Activated CD8-positive, alpha-beta memory T cell treated with anti-CD3 and anti-CD28 coated beads for 4 hours (primary cell): ENCODE results near the gene FMNL3.

Source experiments
- DNase-seq, 2 donors: peaks; one replicate each; pipeline ENCODE4 v3.0.0-alpha.2; 2020; ENCODE audit warnings: low read depth in 2 of 2

The FMNL3 gene

DNA sequence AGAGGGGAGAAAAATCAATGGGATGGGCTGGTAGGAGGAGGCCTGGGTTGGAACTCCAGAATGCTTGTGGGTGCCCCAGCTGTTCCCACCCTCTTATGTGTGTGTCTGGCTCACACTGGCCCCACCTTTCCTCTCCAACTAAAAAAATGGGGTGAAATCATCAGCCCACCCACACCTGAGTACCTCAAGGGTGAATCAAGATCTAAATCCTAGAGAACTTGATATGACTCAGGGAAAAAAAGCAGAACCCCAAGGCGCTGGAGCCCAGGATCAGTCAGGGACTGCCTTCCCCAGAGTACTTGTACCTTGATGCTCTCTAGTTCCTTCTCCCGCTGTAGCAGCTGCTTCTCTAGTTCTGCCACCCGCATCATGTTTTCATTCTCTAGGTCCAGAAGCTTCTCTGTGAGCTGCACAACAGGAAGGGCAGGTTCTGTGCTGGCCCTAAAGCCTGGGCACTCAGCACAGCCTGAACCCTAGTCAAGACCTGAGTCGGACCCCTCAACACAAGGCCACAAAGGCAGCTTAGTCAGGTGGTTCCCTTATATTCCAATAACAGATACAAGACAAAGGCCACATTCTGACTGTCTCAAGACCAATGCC, 54.2 kb downstream of the FMNL3 start:
- no peak for DNase-seq

DNA sequence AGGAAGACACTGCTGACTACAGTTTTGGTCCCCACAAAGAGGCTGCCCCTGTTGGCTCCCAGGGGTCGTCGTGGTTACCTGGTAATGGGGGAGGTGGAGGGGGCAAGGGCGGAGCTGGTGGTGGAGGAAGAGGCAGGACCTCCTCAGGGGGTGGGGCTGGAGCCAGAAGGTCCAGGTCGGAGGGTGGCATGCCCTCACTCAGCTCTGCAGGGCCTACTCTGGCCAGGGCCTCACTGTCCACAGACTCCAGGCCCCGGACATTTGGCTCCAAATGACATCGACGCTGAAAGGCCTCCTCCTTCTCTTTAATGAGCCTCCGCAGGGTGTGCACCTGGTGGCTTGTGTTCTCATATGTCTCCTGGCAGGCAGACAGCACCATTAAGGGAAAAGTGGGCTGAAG, 55.4 kb downstream of the FMNL3 start:
- DNase-seq = no peak

DNA sequence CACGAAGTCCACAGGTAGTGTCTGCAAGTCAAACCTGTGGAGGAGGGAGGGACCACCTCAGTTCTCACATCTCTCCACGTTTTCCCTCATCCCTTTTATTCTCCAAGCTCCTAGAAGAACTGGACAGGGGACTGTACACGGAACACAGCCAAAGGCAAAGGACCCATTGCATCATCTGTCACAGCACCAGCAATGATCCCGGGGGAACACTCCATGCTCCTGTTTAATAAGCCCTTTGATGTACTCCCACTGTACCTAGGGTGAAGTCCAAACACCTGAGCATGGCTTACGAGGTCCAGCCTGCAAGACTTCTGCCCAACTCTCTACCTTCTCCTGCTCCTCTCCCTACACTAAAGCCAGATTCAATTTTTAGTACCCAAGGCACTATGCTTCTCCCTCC, 57.3 kb downstream of the FMNL3 start:
- no peak for DNase-seq

DNA sequence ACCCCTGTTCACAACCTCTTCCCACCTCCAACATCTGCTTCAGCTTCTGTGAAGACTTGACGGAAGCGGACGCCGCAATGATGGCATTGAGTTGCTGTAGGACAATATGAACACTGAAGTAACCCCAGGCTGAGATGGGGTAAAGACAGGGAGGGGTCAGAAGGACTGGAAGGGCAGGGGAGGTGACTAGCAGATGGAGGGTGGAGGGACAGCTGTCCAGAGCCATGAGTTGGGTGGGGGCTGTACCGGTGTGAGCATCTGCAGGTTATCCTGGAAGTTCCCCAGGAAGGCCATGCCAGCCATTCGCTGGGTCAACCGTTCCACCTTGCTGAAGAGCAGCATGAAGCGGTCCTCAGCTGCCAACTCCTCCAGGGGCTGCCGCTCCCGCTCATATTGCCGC, 57.8 kb downstream of the FMNL3 start:
- no peak for DNase-seq

DNA sequence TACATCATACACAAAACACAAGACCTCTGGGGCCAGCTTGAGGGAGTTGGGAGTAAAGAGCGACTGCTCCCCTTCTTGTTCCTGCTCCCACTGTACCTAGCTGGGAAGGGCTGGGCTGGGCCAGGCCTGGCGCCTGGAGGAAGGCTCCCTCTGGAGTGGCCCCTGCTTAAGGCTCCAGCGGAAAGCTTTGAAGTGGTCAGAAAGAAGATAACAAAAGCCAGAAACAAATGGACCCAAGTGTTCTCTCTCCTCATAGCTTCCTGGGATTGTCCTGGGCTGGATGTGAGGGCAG, 58.5 kb downstream of the FMNL3 start:
- no peak for DNase-seq

DNA sequence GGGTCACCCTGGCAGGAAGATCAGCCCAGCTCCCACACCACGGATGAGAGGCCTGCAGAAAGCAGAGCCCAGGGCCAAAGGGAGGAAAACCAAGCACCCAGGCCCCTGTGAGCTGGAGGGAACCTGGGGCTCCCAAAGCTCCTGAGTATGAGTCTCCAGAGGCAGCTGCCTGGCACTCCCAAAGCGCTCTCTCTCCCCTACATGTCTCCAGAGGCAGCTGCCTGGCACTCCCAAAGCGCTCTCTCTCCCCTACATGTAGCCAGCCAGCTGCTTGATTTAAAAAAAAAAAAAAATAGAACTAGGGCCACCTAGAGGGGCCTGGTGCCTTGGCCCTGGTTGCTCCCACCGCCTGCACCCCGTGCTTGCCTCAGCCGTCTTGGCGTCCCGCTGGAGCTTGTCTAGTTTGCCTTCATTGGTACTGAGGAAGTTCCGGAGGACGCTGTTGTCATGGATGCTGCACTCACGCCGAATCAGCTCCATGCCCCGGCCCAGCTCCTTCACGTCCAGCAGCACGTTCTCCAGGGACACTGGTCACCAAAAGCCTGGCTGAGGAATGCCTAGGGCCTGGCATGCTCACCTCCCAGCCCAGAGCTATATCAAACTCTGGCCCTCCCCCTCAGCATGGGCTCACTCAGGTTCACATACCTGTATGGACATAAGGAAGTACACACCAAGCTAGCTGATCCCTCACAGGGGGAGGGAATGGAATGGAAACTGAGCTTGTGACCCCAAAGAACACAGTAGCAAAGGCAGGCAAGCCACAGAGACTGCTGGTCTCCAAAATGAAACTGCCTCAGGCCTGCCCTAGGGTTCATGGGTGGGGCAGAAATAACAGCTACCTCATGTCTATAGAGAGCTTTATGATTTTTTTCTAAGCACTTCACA, 59.1 kb downstream of the FMNL3 start:
- no peak for DNase-seq

DNA sequence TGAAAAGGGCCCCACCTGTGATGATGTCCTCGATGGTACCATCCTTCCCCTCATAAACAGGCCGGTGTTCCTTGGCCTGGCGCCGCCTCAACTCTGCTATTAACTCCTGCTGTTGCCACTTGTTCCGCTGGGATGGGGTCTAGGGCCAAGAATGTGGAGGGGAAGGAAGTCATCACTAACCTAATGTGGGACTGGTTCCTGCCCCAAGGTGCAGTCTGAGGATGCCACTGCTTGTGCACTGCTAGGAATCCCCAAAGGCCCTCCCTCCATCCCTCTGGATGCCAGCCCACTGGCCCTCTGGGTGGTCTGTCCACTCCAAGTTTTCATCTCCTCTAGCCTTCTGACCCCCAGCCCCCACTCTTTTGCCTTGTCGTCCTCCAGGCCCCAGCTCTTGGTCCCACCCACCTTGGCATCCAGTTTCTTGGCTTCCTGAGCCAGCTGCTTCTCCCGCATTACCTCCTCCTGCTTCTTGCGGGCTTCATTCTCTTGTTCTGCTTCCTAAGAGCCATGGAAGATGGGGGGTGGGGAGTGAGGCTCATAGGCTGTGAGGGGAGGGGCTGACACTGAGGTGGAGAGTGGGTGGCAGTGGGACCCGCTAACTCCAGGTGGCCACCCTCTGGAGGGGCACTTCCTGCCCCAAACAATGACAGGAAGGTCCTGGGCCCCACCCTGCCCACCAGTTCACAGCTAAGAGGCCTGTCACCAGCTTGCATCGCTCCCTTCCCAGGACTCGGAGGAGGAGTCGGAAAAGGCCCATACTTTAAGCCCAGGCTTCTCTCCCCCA, 60.1 kb downstream of the FMNL3 start:
- no peak for DNase-seq

DNA sequence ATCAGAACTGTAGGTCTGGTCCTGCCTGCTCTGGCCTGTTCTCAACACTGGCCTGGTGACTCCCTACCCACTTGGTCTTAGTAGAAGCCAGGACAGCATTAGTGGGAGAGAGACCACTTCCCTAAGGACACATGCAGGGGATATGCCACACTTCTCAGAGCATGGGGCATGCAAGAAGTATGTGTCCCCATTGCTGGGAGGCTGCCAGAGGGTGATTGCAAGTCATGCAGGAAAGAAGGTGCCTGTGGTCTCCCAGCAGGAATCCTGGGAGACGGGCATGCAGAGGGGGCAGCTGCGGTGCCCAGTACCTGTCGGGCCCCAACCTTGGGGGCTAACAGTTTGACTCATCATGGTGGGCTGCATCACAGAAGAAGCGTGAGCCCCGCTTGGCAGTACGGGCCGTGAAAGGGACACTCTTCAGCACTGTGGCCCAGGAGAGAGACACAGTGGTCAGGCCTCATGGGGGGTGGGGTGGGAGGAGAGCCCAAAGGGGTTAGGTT, 60.8 kb downstream of the FMNL3 start:
- DNase-seq = no peak

DNA sequence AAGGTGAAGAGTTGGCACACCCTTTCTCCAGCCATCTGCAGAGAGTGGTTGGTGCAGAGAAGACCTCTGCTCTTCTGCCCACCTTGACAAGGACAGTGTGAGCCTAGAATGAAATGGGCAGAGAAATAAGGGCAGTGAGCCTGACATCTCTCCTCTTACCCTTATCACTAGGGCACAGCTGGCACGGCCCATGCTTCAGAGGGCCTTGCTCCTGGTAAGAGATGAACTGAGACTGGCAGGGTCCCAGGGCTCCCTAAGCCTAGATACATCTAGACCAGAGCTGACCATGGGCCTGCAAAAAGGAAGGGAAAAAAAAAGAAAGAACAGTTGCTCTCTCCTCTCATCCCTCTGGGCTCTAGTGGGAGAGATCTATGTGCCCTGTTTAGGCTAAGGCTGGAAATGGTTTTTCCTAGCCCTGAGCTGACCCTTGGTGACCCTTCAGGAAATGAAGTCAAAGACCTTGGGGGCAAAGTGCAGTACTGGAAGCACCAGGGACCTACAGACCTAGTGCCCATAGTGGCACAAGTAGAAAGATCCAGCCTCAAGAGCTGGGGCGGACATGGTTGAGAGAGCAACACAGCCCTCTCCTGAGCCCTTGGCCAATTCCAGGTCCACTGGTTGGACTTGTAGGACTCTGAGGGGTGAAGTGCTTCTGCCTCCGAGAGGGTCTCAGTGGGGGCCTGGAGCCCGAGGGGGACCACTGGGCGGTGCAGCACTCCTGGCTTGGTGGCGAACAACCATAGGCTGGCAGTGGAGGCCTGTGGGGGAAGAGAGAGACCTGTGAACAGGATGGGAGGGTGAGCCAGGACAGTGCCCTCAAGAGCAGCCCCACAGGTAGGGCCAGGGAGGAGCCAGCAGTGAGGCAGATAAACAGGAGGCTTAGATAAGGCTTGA, 61.8 kb downstream of the FMNL3 start:
- DNase-seq = no peak

DNA sequence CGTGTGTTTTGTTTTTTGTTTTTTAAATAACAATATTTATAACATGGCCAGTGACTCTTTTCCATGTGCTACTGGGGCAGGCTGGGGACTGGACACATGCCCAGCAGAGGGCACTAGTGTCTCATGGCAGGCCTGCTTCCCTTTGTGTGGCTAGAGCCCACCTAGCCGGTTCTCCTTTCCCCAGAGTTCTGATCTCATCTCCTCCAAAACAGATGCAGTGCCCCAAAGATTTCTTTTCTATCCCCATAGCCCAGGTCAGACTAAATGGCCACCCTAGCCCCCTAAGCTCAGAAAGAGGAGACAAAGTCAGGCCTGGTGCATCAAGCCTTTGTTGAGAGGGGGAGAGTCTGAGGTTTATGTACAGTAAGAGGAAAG, 62.6 kb downstream of the FMNL3 start:
- peak; percentile 57 to 66 for DNase-seq

DNA sequence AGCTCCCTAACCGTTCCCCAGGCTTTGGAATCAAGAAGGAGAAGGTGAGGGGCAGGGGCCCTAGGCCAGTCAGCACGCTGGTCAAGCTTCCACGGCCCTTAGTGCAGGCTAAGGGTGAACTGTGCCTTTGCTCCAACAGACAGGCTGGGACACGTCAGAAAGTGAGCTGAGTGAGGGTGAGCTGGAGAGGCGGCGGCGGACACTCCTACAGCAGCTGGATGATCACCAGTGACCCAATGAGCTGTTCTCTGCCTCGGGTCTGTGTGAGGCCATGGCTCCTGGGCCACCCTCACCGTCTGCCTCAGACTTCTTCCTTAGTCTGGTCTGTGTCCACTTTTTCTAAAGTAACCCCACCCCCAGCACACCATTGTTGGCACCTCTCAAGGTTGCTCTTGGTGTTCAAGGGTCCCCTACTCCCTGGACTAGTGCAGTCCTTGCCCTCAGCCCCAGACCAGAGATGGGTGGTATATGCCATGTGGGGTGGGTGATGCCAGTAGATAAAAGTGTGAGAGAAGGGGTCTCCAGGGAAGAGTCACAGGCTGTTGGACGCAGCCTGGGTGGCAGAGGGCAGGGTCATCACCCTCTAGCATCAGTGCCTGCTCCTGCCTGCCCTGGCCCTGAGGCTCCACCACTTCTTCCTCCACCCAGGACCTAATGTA, 63.1 kb downstream of the FMNL3 start:
- no peak for DNase-seq

DNA sequence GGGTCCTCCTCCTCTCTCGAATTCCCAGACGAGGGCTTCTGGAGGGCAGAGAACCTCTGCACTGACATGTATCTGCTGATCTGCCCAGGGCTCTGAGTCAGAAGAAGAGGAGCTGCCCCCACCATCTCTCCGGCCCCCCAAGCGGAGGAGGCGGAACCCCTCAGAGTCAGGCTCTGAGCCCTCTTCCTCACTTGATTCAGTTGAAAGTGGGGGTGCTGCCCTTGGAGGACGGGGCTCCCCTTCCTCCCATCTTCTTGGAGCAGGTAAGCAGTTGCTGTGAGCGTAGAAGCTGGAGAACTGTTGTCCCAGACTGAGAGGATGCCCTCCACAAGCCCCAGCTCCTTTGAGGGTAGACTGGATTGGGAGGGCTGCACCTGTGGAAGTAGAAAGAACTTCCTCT, 64.1 kb downstream of the FMNL3 start:
- no peak for DNase-seq

DNA sequence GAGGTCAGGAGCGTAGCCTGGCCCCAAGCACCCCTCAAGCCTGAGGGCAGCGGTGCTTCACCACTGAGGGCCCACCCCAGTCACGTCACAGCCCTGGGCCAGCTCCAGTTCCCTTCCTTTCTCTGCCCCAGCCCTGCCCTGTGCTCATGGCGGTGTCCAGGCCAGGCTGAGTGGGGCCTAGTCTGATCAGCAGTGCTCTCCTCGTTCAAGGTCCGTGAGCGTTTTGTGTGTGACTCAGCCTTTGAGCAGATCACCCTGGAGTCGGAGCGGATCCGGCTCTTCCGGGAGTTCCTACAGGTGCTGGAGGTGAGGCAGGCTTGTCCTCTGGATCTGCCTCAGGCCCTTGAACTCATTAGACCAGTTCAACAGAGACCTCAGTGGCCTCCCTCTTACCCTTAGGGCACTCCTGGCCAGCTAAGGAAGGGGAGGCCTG, 64.8 kb downstream of the FMNL3 start:
- no peak for DNase-seq

DNA sequence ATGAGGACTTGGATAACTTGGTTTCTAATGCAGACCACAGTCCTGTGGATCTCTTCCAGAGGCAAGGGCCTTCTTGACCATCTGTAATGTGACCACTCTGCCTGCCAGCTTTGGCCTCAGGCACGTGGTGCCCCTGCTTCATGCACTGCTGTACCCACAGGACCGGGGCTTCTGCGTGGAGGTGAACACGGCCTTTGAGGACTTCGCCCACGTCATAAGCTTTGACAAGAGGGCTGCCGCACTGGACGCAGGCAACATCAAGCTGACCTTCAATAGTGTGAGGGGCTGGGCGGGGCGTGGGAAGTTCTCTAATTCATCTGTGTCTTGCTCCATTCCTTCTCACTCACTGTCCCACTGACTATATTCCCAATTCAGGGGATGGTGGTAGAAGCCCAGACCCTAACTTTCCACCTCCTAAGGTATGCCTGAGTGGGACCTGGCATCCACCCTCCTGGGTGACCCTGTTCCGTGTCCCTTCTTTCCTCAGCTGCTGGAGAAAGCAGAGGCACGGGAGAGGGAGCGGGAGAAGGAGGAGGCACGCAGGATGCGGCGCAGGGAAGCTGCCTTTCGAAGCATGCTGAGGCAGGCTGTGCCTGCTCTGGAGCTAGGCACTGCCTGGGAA, 65.3 kb downstream of the FMNL3 start:
- DNase-seq = no peak

DNA sequence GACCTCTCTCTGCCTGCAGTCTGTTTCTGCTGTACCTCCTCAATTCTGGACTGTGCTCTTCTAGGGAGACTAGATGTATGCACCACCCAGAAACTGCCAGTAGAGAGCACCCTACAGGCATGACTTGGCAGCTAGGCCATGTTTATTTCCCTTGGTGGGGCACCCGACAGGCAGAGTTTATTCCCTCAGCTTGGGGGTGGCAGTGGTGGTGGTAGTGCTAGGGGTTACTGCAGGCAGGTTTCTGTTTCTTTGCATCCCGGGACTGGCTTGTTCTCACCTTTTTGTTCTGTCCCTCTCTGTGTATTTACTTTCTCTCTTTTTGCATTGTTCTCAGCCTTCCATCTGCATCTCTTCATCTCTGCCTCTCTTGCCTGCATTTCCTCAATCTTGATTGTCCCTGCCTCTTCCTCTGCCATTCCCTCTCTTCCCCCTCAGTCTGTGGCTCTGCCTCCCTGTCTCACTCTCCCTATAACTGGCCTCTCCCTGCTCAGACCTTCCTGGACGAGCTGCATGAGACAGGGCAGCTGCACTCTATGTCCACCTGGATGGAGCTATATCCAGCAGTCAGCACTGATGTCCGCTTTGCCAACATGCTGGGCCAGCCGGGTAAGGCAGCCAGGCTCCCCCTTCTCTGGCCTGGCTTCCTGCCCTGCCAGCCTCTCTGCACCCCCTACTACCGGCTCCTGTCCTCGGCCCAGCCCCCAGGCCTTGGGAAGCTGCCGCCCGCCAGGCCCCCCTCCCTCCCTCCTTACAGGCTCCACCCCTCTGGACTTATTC, 70.0 kb downstream of the FMNL3 start:
- DNase-seq = peak in 1 of 2 donors; percentile 22

DNA sequence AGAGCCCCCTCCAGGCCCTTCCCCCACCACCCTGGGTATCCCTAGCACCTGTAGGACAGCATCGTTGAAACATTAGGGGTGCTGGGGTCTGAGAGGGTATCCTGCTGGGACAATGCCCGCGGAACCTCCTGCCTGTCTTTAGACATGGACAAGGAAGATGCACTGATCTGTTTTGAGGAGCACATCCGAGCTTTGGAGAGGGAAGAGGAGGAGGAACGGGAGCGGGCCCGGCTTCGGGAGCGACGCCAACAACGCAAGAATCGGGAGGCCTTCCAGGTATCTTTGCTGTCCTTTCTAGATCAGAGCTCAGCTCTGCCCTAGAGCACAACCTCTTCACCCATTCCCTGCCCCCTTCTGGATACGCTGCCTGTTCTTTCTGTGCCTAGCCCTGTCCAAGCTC, 70.6 kb downstream of the FMNL3 start:
- DNase-seq = no peak

DNA sequence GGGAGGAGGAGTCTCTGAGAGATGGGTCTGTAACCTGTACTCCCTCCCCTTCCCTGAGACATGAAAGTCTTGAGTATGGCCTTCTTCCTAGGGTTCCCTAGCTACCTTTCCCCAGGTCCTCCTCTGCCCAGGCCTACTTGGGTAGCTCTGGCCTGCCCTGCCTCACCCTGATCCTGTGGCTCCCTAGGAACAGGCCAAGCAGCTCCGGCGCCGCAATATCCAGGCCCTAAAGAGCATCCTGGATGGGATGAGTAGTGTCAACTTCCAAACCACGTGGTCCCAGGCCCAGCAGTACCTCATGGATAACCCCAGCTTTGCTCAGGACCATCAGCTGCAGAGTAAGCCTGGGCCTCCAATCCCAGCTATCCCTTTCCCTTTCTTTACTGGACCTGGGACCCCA, 71.5 kb downstream of the FMNL3 start:
- no peak for DNase-seq

DNA sequence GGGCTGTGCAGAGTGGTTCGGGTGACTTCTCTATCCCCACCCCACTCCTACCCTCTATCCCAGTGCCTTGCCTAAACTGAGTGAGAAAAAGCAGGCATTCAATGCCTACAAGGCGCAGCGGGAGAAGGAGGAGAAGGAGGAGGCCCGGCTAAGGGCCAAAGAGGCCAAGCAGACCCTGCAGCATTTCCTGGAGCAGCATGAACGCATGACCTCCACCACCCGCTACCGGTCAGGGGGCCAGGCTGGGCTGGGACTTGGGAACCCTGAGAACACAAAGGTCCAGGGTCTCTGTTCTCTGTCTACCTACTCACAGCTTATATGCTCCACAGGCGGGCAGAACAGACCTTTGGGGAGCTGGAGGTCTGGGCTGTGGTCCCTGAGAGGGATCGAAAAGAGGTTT, 72.2 kb downstream of the FMNL3 start:
- no peak for DNase-seq

DNA sequence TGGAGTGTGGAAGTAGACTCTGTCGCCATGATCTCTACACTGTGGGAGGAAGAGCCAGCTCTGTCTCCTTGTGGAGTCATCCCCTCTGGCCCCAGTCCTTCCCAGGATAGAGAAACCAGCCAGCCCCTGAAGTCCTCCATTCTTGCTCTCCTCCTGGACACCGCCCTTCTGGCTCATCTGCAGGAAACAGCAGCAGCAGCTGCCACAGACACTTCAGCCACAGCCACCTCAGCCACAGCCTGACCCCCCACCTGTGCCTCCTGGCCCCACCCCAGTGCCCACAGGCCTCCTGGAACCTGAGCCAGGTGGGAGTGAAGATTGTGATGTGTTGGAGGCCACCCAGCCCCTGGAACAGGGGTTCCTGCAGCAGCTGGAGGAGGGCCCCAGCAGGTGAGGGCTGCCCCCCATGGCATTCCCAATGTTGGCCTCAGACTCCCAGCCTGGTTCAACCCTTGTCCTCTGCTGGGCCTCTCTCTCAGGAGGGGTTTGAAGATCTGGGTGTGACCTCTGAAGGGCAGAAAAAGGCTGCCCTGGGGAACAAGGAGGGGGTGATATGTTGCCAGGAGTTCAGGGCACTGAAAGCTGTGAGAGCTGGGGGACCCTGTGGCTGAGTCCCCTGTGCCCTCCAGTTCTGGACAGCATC, 73.4 kb downstream of the FMNL3 start:
- DNase-seq = no peak
